HG02840 (cell line): Measurements from ENCODE around the gene NIM1K.
"Not testable (repeated sequence)": the region's sequence is repeated elsewhere in the genome, so short reads cannot be mapped to it uniquely, and the experiment has no call there.

Experiments
- ATAC-seq: cut with Tn5 transposase; IDR thresholded peaks from one replicate; pipeline ENCODE4 v1.9.1; 2021; ENCODE audit warnings: mild to moderate bottlenecking, moderate library complexity, moderate number of reproducible peaks; ENCODE audit not compliant: unreplicated experiment, low FRiP score

NIM1K gene

GRCh38 chr5:43191740-43192557, at the start of gene NIM1K:
Gene NIM1K, plus strand, starts transcription at chr5:43192225. Its CDS starts 53,551 bp downstream, at chr5:43245776.
- ATAC-seq: peak; percentile 90

- ATAC-seq: no peak
Measured at GRCh38 chr5:43145071-43145470, 47.0 kb upstream of the NIM1K start.

- no peak for ATAC-seq
Measured at GRCh38 chr5:43146958-43147357, 45.1 kb upstream of the NIM1K start.

GRCh38 chr5:43148417-43148816, 43.6 kb upstream of the NIM1K start:
- no peak for ATAC-seq

- no peak for ATAC-seq
Measured at GRCh38 chr5:43149231-43149630, 42.8 kb upstream of the NIM1K start.

GRCh38 chr5:43150075-43150474, 42.0 kb upstream of the NIM1K start:
- ATAC-seq: no peak

- no peak for ATAC-seq
Measured at GRCh38 chr5:43150748-43151147, 41.3 kb upstream of the NIM1K start.

GRCh38 chr5:43152946-43153345, 39.1 kb upstream of the NIM1K start:
- ATAC-seq: no peak

- no peak for ATAC-seq
Measured at GRCh38 chr5:43154469-43154868, 37.6 kb upstream of the NIM1K start.

- ATAC-seq: no peak
Measured at GRCh38 chr5:43155394-43156096, 36.5 kb upstream of the NIM1K start.

GRCh38 chr5:43156388-43156787, 35.6 kb upstream of the NIM1K start:
- no peak for ATAC-seq

- ATAC-seq: no peak
Measured at GRCh38 chr5:43157068-43157467, 35.0 kb upstream of the NIM1K start.

- ATAC-seq: no peak
Measured at GRCh38 chr5:43161244-43161643, 30.8 kb upstream of the NIM1K start.

- ATAC-seq: not testable (repeated sequence)
Measured at GRCh38 chr5:43164801-43165200, 27.2 kb upstream of the NIM1K start.

GRCh38 chr5:43165323-43165722, 26.7 kb upstream of the NIM1K start:
- no peak for ATAC-seq

- no peak for ATAC-seq
Measured at GRCh38 chr5:43168175-43168574, 23.9 kb upstream of the NIM1K start.

GRCh38 chr5:43171451-43171850, 20.6 kb upstream of the NIM1K start:
- ATAC-seq: no peak

- no peak for ATAC-seq
Measured at GRCh38 chr5:43171926-43172325, 20.1 kb upstream of the NIM1K start.

GRCh38 chr5:43172779-43173178, 19.2 kb upstream of the NIM1K start:
- no peak for ATAC-seq

- ATAC-seq: no peak
Measured at GRCh38 chr5:43174586-43174985, 17.4 kb upstream of the NIM1K start.

GRCh38 chr5:43179836-43180235, 12.2 kb upstream of the NIM1K start:
- no peak for ATAC-seq

GRCh38 chr5:43182421-43182820, 9.6 kb upstream of the NIM1K start:
- ATAC-seq: no peak
